Activated CD8-positive, alpha-beta memory T cell treated with anti-CD3 and anti-CD28 coated beads, Interleukin-2, amount 50 U/mL, for 24 hours (primary cell): ENCODE results near the gene TGM6.

Source experiments
- DNase-seq: peaks from one replicate; pipeline ENCODE4 v3.0.0-alpha.2; 2020; ENCODE audit errors: extremely low read depth

The TGM6 gene

GRCh38 chr20:2380601-2381000, at the start of gene TGM6:
Gene TGM6, plus strand, starts transcription at chr20:2380901. Its CDS starts 68 bp downstream, at chr20:2380969.
- DNase-seq = no peak

GRCh38 chr20:2331106-2331505, 49.6 kb upstream of the TGM6 start:
- no peak for DNase-seq

- no peak for DNase-seq
These were observed 48.7 kb upstream of the TGM6 start for GRCh38 chr20:2331901-2332565.

- no peak for DNase-seq
These were observed 48.0 kb upstream of the TGM6 start for GRCh38 chr20:2332711-2333110.

- DNase-seq = no peak
These were observed 46.9 kb upstream of the TGM6 start for GRCh38 chr20:2333821-2334220.

GRCh38 chr20:2335096-2335870, 45.4 kb upstream of the TGM6 start:
- no peak for DNase-seq

- DNase-seq = no peak
These were observed 44.2 kb upstream of the TGM6 start for GRCh38 chr20:2336471-2336870.

- DNase-seq = no peak
These were observed 43.6 kb upstream of the TGM6 start for GRCh38 chr20:2337142-2337541.

- no peak for DNase-seq
These were observed 42.2 kb upstream of the TGM6 start for GRCh38 chr20:2338411-2339066.

GRCh38 chr20:2340136-2340535, 40.6 kb upstream of the TGM6 start:
- no peak for DNase-seq

- no peak for DNase-seq
These were observed 39.9 kb upstream of the TGM6 start for GRCh38 chr20:2340823-2341222.

- no peak for DNase-seq
These were observed 39.4 kb upstream of the TGM6 start for GRCh38 chr20:2341336-2341735.

- DNase-seq = no peak
These were observed 38.5 kb upstream of the TGM6 start for GRCh38 chr20:2342243-2342642.

- DNase-seq = no peak
These were observed 34.5 kb upstream of the TGM6 start for GRCh38 chr20:2346188-2346587.

GRCh38 chr20:2348336-2348735, 32.4 kb upstream of the TGM6 start:
- DNase-seq = no peak

GRCh38 chr20:2349801-2350200, 30.9 kb upstream of the TGM6 start:
- DNase-seq = no peak

GRCh38 chr20:2350606-2351005, 30.1 kb upstream of the TGM6 start:
- DNase-seq = no peak

- DNase-seq = no peak
These were observed 27.5 kb upstream of the TGM6 start for GRCh38 chr20:2353231-2353630.

- no peak for DNase-seq
These were observed 23.6 kb upstream of the TGM6 start for GRCh38 chr20:2357114-2357513.

- no peak for DNase-seq
These were observed 22.7 kb upstream of the TGM6 start for GRCh38 chr20:2358006-2358405.

GRCh38 chr20:2361035-2361593, 19.6 kb upstream of the TGM6 start:
- no peak for DNase-seq

GRCh38 chr20:2363187-2363586, 17.5 kb upstream of the TGM6 start:
- no peak for DNase-seq

- DNase-seq = no peak
These were observed 17.1 kb upstream of the TGM6 start for GRCh38 chr20:2363587-2363986.
